ENCODE results near the gene TSC22D2.
"Not testable (repeated sequence)": the region's sequence is repeated elsewhere in the genome, so short reads cannot be mapped to it uniquely, and the experiment has no call there.

Gene TSC22D2

DNA sequence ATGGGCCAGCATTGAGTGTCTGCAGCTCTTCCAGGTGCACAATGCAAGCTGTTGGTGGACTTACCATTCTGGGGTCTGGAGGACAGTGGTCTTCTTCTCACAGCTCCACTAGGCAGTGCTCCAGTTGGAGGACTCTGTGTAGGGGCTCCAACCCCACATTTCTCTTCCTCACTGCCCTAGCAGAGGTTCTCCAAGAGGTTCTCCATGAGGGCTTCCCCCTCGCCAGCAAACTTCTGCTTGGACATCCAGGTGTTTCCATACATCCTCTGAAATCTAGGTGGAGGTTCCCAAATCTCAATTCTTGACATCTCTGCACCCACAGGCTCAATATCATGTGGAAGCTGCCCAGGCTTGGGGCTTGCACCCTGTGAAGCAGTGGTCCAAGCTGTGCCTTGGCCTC lies 92.9 kb downstream of the TSC22D2 start:
- not testable (repeated sequence) for H3K9me3 ChIP-seq (ENCODE audit: control insufficient read depth, low read length); H3K27ac ChIP-seq (ENCODE audit: insufficient read depth, low read depth, low read length, poor library complexity, severe bottlenecking); H3K4me1 ChIP-seq (ENCODE audit: control insufficient read depth, insufficient read depth, low read length); H3K27me3 ChIP-seq (ENCODE audit: control insufficient read depth, insufficient read depth, low read length, poor library complexity, severe bottlenecking); H3K36me3 ChIP-seq (ENCODE audit: control insufficient read depth, insufficient read depth, low read length); H3K4me3 ChIP-seq (ENCODE audit: insufficient read depth, low read depth, low read length)
- 95 to 97% methylated on average over 1 of the region's 1 CpG for WGBS, 2 experiments

DNA sequence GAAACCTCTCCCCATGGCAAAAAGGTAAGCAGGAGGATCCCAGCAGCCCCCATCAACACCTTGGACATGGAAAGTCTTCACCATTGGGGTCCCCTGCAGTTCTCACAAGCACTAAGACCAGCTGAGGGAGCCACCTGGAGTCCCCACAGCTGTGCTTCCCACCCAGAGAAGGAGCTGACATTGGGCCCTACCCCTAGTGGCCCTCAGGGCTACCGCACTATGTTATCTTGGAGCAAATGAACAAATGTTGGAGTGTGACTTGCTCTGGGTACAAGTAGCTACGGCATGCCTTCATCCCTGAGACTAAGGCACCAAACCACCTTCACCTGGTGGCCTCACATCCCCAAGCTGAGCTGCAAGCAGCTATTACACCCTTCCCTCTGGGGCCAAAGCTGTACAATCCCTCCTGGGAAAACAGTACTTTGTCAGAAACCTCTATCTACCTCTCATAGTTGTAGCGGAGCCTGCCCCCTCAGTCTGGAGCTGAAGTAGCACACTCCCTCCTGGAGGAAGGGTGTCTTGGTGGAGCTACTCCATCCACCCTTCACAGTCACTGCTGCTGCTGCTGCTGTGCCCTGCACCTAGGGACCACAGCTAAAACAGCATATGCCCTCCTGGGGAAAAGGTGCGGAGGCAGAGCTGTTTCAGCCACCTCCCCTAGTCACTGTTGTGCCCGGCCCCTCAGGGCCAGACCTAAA lies 95.5 kb downstream of the TSC22D2 start:
- H3K9me3 ChIP-seq (ENCODE audit: control insufficient read depth, low read length): no peaks in the 10 kb centered on the region
- H3K36me3 ChIP-seq (ENCODE audit: control insufficient read depth, insufficient read depth, low read length): no peaks in the 10 kb centered on the region
- H3K27me3 ChIP-seq (ENCODE audit: control insufficient read depth, insufficient read depth, low read length, poor library complexity, severe bottlenecking): no peaks in the 10 kb centered on the region
- 91 to 94% methylated on average over 5 of the region's 5 CpGs for WGBS, 2 experiments
- no peaks in the 10 kb centered on the region for H3K4me1 ChIP-seq (ENCODE audit: control insufficient read depth, insufficient read depth, low read length)
- H3K4me3 ChIP-seq (ENCODE audit: insufficient read depth, low read depth, low read length): no peak overlapping the region
- H3K27ac ChIP-seq (ENCODE audit: insufficient read depth, low read depth, low read length, poor library complexity, severe bottlenecking): no peak overlapping the region

DNA sequence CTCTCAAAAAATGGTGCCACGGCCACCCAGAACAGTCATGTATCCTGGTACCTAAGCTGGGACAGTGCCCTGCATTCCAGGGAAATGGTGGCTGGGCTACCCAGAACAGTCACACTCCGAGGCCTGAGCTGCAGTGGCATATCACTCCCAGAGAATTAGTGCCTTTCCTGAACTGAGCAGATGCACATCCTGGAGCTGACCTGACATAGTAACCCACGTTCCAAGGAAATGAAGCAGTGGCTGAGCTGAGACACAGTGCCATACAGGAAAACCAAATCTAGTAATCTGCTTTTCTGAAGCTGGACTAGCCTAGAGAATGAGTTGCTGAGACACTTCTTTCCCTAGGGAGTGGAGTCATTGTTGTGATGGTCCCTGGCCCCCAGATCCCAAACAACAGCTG lies 96.4 kb downstream of the TSC22D2 start:
- 91 to 93% methylated on average over 3 of the region's 3 CpGs for WGBS, 2 experiments
- no peaks in the 10 kb centered on the region for H3K36me3 ChIP-seq (ENCODE audit: control insufficient read depth, insufficient read depth, low read length)
- H3K9me3 ChIP-seq (ENCODE audit: control insufficient read depth, low read length): no peaks in the 10 kb centered on the region
- H3K4me3 ChIP-seq (ENCODE audit: insufficient read depth, low read depth, low read length): no peak overlapping the region
- no peaks in the 10 kb centered on the region for H3K4me1 ChIP-seq (ENCODE audit: control insufficient read depth, insufficient read depth, low read length)
- H3K27ac ChIP-seq (ENCODE audit: insufficient read depth, low read depth, low read length, poor library complexity, severe bottlenecking): no peak overlapping the region
- H3K27me3 ChIP-seq (ENCODE audit: control insufficient read depth, insufficient read depth, low read length, poor library complexity, severe bottlenecking): no peaks in the 10 kb centered on the region

DNA sequence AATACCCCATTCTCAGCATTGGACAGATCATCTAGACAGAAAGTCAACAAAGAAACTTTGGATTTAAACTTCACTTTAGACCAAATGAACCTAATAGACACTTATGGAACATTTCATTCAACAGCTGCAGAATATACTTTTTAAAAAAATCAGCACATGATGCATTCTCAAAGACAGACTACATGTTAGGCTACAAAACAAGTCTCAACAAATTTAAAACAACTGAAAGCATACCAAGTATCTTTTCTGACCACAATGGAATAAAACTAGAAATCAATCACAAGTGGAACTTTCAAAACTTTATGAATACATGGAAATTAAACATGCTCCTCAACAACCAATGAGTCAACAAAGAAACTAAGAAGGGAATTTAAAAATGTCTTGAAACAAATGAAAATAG lies 100.3 kb downstream of the TSC22D2 start:
- Histone ChIP-seq H3K36me3 (ENCODE audit: control insufficient read depth, insufficient read depth, low read length) (no peaks in the 10 kb centered on the region), H3K27ac (ENCODE audit: insufficient read depth, low read depth, low read length, poor library complexity, severe bottlenecking) (no peak overlapping the region), H3K4me3 (ENCODE audit: insufficient read depth, low read depth, low read length) (no peak overlapping the region), H3K9me3 (ENCODE audit: control insufficient read depth, low read length) (no peaks in the 10 kb centered on the region), H3K27me3 (ENCODE audit: control insufficient read depth, insufficient read depth, low read length, poor library complexity, severe bottlenecking) (no peaks in the 10 kb centered on the region), H3K4me1 (ENCODE audit: control insufficient read depth, insufficient read depth, low read length) (no peaks in the 10 kb centered on the region)

DNA sequence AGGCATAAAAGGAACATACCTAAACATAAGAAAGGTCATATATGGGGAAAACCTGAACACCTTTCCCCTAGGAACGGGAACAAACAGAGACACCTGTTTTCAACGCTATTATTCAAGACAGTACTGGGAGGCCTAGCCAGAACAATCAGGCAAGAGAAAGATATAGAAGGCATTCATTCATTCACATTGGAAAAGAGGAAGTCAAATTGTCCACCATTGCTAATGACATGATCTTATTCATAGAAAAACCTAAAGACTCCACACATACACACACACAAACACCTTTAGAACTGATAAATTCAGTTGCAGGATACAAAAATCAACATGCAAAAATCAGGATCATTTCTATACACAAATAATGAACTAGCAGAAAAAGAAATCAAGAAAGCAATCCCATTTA lies 101.7 kb downstream of the TSC22D2 start:
- H3K4me3 ChIP-seq (ENCODE audit: insufficient read depth, low read depth, low read length): no peak overlapping the region
- 83 to 86% methylated on average over 2 of the region's 2 CpGs for WGBS, 2 experiments
- no peaks in the 10 kb centered on the region for H3K27me3 ChIP-seq (ENCODE audit: control insufficient read depth, insufficient read depth, low read length, poor library complexity, severe bottlenecking)
- H3K9me3 ChIP-seq (ENCODE audit: control insufficient read depth, low read length): no peaks in the 10 kb centered on the region
- no peaks in the 10 kb centered on the region for H3K36me3 ChIP-seq (ENCODE audit: control insufficient read depth, insufficient read depth, low read length)
- no peaks in the 10 kb centered on the region for H3K4me1 ChIP-seq (ENCODE audit: control insufficient read depth, insufficient read depth, low read length)
- H3K27ac ChIP-seq (ENCODE audit: insufficient read depth, low read depth, low read length, poor library complexity, severe bottlenecking): no peak overlapping the region

DNA sequence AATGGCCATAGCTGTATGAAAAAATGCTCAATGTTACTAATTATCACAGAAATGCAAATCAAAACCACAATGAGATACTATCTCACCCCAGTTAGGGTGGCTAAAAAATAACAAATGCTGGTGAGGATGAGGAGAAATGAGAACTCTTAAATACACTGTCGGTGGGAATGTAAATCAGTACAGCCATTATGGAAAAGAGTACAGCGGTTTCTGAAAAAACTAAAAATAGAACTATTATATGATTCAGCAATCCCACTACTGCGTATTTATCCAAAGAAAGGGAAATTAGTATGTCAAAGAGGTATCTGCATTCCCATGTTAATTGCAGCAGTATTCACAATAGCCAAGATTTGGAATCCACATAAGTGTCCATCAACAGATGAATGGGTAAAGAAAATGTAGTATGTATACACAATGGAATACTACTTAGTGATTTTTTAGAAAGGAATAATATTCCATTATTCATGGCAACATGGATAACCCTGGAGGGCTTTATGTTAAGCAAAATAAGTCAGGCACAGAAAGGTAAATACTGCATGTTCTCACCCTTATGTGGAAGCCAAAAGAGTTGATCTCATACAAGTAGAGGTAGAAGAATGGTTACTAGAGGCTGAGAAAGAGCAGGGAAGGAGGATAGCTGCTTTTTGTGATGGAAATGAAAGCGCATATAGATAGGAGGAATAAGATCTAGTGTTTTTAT lies 103.2 kb downstream of the TSC22D2 start:
- Histone ChIP-seq H3K27me3 (ENCODE audit: control insufficient read depth, insufficient read depth, low read length, poor library complexity, severe bottlenecking) (no peaks in the 10 kb centered on the region), H3K4me3 (ENCODE audit: insufficient read depth, low read depth, low read length) (no peak overlapping the region), H3K36me3 (ENCODE audit: control insufficient read depth, insufficient read depth, low read length) (no peaks in the 10 kb centered on the region), H3K27ac (ENCODE audit: insufficient read depth, low read depth, low read length, poor library complexity, severe bottlenecking) (no peak overlapping the region), H3K4me1 (ENCODE audit: control insufficient read depth, insufficient read depth, low read length) (no peaks in the 10 kb centered on the region), H3K9me3 (ENCODE audit: control insufficient read depth, low read length) (no peaks in the 10 kb centered on the region)
- WGBS, 2 experiments: 81% methylated on average over 4 of the region's 4 CpGs; no CpG with 5 or more reads in 1 of the 2 experiments

DNA sequence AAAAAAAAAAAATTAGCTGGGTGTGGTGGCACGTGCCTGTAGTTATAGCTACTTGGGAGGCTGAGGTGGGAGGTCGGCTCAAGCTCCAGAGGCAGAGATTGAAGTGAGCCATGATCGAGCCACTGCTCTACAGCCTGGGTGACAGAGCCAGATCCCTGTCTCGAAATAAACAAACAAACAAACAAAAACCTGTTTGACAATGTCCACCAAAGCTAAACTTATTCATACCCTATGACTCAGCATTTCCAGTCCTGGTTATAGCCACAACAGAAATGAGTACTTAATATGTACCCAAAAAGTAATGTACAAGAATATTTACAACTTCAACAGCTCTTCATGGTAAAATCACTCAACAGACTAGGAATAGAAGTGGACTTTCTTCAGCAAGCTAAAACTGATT lies 107.1 kb downstream of the TSC22D2 start:
- H3K4me3 ChIP-seq (ENCODE audit: insufficient read depth, low read depth, low read length): no peak overlapping the region
- H3K4me1 ChIP-seq (ENCODE audit: control insufficient read depth, insufficient read depth, low read length): no peaks in the 10 kb centered on the region
- no peak overlapping the region for H3K27ac ChIP-seq (ENCODE audit: insufficient read depth, low read depth, low read length, poor library complexity, severe bottlenecking)
- no peaks in the 10 kb centered on the region for H3K27me3 ChIP-seq (ENCODE audit: control insufficient read depth, insufficient read depth, low read length, poor library complexity, severe bottlenecking)
- WGBS, 2 experiments: 91 to 93% methylated on average over 4 of the region's 4 CpGs
- no peaks in the 10 kb centered on the region for H3K36me3 ChIP-seq (ENCODE audit: control insufficient read depth, insufficient read depth, low read length)
- H3K9me3 ChIP-seq (ENCODE audit: control insufficient read depth, low read length): no peaks in the 10 kb centered on the region

Measured in ectodermal cell (in vitro differentiated cells).